H1 (cell line): Measurements from ENCODE around the gene TSPAN2. TPM values are rescaled to one million over a fixed set of nuclear protein-coding genes. Genes with fewer than 3 reads are reported as not detected.

ENCODE experiments used
- GTF2F1 ChIP-seq: IDR thresholded peaks from 2 replicates; pipeline ENCODE4 v1.6.1; 2012; ENCODE audit warnings: low read depth, low read length, improper control_type of control experiment, borderline replicate concordance
- HDAC2 ChIP-seq, 2 experiments: fragments of 300-600 bp in 1 of 2; sonication (generic) in 1 of 2; IDR thresholded peaks; 2 replicates each; pipeline ENCODE4 v1.6.1; 2011 to 2012; ENCODE audit warnings: low read depth in 2 of 2, low read length in 2 of 2, mild to moderate bottlenecking in 2 of 2, moderate library complexity in 2 of 2, borderline replicate concordance in 1 of 2, inconsistent platforms in 1 of 2
- KDM1A ChIP-seq: fragments of 200-600, 300-600 bp; sonication (generic); IDR thresholded peaks from 2 replicates; pipeline ENCODE4 v1.7.1; 2016; ENCODE audit warnings: mild to moderate bottlenecking, low read length, borderline replicate concordance
- POLR2A ChIP-seq, 2 experiments: IDR thresholded peaks; 1 replicate in 1 of 2; 2 replicates in 1 of 2; pipeline ENCODE4 v1.6.1; 2011; ENCODE audit warnings: low read depth in 2 of 2, low read length in 2 of 2, mild to moderate bottlenecking in 2 of 2; ENCODE audit errors: control extremely low read depth in 1 of 2
- SP2 ChIP-seq: IDR thresholded peaks from 2 replicates; pipeline ENCODE4 v1.6.1; 2012; ENCODE audit warnings: mild to moderate bottlenecking, low read length, inconsistent platforms
- polyA plus RNA-seq, 7 experiments: library from polyadenylated mRNA; depleted of rRNA in 3 of 7; stranded (reverse) in 5 of 7; unstranded in 2 of 7; fragments of >200 nt in 5 of 7; fragments of 200-250 nt in 2 of 7; gene quantifications; 1 replicate in 5 of 7; 2 replicates in 1 of 7; 4 replicates in 1 of 7; pipeline versions ENCODE4 v1.2.1 to v1.2.3, GENCODE V29; 2011 to 2013; ENCODE audit warnings: missing spikeins in 2 of 7, mixed read lengths in 2 of 7
- total RNA-seq: library from RNA; stranded (reverse); fragmentation: NEBNext Ultra II Directional; extraction: Animal tissue kit (Norgen Biotek cat#: 25700); gene quantifications from 2 replicates; pipeline ENCODE4 v1.2.1, GENCODE V29; 2021

The TSPAN2 gene
- total and polyA plus RNA-seq, 2 of the 8 experiments (the other 6 are each of a cell fraction or from before 2014, with no cell fraction given), result 7.4 to 14.2 TPM

DNA sequence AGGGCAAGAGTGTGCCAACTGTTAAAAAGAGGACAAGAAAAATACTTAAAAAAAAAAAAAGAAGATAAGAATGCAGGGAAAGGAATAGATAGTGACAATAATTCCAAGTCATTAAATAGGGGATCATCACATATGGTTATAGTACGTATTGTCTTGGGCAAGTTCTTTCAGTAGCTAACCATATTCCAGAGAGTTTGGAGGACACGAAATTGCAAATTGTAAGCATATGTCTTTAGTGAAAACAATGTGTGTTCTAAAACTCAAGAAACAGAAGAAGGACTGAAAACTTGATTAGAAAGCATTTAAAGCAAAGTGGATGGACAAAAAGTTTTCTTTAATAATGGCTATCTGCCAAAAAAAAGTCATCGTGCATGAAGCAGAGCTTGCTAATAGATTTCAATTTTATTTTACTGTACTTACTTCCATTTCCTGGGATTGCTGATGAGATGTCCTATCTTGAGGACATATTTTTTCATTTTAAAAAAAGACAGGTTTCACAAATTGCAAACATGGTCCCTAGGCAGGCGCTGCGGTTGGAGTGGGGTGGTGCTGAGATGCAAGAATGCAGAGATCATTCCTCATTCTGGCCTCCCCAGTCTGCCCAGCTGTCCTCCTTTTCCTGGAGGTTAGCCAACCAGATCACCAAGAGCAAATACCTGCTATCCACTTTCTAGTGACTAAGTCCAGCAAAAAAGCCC, 11.9 kb downstream of the TSPAN2 start (continued):
- TF ChIP-seq KDM1A (no peak), GTF2F1 (no peak), POLR2A (IDR thresholded peaks at IDR 0.05; ENCODE audit: control extremely low read depth in 1 of 2, low read depth in 2 of 2, low read length in 2 of 2) (no peak), HDAC2 (IDR thresholded peaks at IDR 0.05; ENCODE audit: borderline replicate concordance in 1 of 2, low read depth in 2 of 2, low read length in 2 of 2) (no peak), SP2 (no peak)
